ENCODE data around the gene CASQ2. TPM values are rescaled to one million over a fixed set of nuclear protein-coding genes. Genes with fewer than 3 reads are reported as not detected.

CASQ2 gene
- total RNA-seq, 4 donors from 2014 or later = 0.19 to 4.9 (median 2.0) TPM

- no peak overlapping the region for H3K4me3 ChIP-seq (ENCODE audit: low read depth, poor library complexity, severe bottlenecking)
- TF ChIP-seq CTCF (IDR thresholded peaks at IDR 0.05) = no peak
- no peak for TF ChIP-seq POLR2A (IDR thresholded peaks at IDR 0.05)
- DNase-seq (ENCODE audit: low spot score in 2 of 2) = no peak
- intact Hi-C loops (cut with DNase I; ENCODE audit: low total_unique reads) = no loop called here
Observed at GRCh38 chr1:115726570-115726969, 41.9 kb downstream of the CASQ2 start.

GRCh38 chr1:115726161-115726560 is 42.4 kb downstream of the CASQ2 start:
- DNase-seq (ENCODE audit: low spot score in 2 of 2) = no peak
- WGBS, 2 donors = 73 to 77% methylated on average over 3 of the region's 3 CpGs
- no peak overlapping the region for H3K4me3 ChIP-seq (ENCODE audit: low read depth, poor library complexity, severe bottlenecking)
- intact Hi-C loops (cut with DNase I; ENCODE audit: low total_unique reads) = no loop called here
- TF ChIP-seq POLR2A (IDR thresholded peaks at IDR 0.05) (no peak), CTCF (IDR thresholded peaks at IDR 0.05) (no peak)

GRCh38 chr1:115725600-115725999 is 42.9 kb downstream of the CASQ2 start:
- no peak for DNase-seq (ENCODE audit: low spot score in 2 of 2)
- TF ChIP-seq POLR2A (IDR thresholded peaks at IDR 0.05) (no peak), CTCF (IDR thresholded peaks at IDR 0.05) (no peak)
- 73 to 86% methylated on average over 2 of the region's 2 CpGs for WGBS, 2 donors
- H3K4me3 ChIP-seq (ENCODE audit: low read depth, poor library complexity, severe bottlenecking) = no peak overlapping the region
- intact Hi-C loops (cut with DNase I; ENCODE audit: low total_unique reads) = no loop called here

GRCh38 chr1:115723756-115724155 is 44.8 kb downstream of the CASQ2 start:
- intact Hi-C loops (cut with DNase I; ENCODE audit: low total_unique reads) = no loop called here
- 90 to 92% methylated on average over 5 of the region's 5 CpGs for WGBS, 2 donors
- H3K4me3 ChIP-seq (ENCODE audit: low read depth, poor library complexity, severe bottlenecking) = no peak overlapping the region
- no peak for DNase-seq (ENCODE audit: low spot score in 2 of 2)
- TF ChIP-seq CTCF (IDR thresholded peaks at IDR 0.05) (no peak), POLR2A (IDR thresholded peaks at IDR 0.05) (no peak)

GRCh38 chr1:115722221-115722620 is 46.3 kb downstream of the CASQ2 start:
- H3K4me3 ChIP-seq (ENCODE audit: low read depth, poor library complexity, severe bottlenecking) = no peak overlapping the region
- TF ChIP-seq POLR2A (IDR thresholded peaks at IDR 0.05) (no peak), CTCF (IDR thresholded peaks at IDR 0.05) (no peak)
- DNase-seq (ENCODE audit: low spot score in 2 of 2) = no peak
- 73 to 89% methylated on average over 1 of the region's 1 CpG for WGBS, 2 donors
- intact Hi-C loops (cut with DNase I; ENCODE audit: low total_unique reads) = no loop called here

- TF ChIP-seq POLR2A (IDR thresholded peaks at IDR 0.05) = no peak
- TF ChIP-seq CTCF (IDR thresholded peaks at IDR 0.05) = no peak
- no peak for DNase-seq (ENCODE audit: low spot score in 2 of 2)
- WGBS, 2 donors = 92 to 94% methylated on average over 7 of the region's 7 CpGs
- no peak overlapping the region for H3K4me3 ChIP-seq (ENCODE audit: low read depth, poor library complexity, severe bottlenecking)
- intact Hi-C loops (cut with DNase I; ENCODE audit: low total_unique reads) = no loop called here
Observed at GRCh38 chr1:115719285-115719684, 49.2 kb downstream of the CASQ2 start.
